ENCODE data around the gene MRPL39.

DNA sequence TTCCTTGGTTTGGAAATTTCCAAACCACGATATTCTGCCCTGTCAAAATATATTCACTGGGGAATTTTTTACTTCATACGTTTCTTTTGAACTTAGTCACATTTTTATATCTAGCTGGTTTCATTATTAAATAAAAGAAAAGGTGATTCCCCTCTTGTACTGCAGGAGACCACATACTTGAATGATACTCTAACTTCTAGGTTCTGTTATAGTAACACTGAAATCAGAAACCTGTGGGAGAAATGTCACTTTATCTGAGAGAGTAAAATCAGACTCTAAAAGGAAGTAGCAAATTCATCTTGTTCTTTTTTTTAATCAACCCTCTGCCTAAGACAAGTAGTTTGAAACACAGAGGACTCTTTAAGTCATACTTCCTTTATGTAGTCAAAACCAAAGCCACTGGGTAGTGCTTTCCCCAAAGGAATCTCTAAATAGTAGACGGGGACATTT, 34.4 kb downstream of the MRPL39 start:
- TF ChIP-seq, protein P1, sequence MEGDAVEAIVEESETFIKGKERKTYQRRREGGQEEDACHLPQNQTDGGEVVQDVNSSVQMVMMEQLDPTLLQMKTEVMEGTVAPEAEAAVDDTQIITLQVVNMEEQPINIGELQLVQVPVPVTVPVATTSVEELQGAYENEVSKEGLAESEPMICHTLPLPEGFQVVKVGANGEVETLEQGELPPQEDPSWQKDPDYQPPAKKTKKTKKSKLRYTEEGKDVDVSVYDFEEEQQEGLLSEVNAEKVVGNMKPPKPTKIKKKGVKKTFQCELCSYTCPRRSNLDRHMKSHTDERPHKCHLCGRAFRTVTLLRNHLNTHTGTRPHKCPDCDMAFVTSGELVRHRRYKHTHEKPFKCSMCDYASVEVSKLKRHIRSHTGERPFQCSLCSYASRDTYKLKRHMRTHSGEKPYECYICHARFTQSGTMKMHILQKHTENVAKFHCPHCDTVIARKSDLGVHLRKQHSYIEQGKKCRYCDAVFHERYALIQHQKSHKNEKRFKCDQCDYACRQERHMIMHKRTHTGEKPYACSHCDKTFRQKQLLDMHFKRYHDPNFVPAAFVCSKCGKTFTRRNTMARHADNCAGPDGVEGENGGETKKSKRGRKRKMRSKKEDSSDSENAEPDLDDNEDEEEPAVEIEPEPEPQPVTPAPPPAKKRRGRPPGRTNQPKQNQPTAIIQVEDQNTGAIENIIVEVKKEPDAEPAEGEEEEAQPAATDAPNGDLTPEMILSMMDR (IDR thresholded peaks at IDR 0.05; ENCODE audit: poor library complexity, severe bottlenecking) = no peak
- TF ChIP-seq POLR2AphosphoS5 (IDR thresholded peaks at IDR 0.05) = no peak
- no peak for TF ChIP-seq MXI1 (conservative IDR thresholded peaks at IDR 0.05; ENCODE audit: poor library complexity, severe bottlenecking)
- TF ChIP-seq EZH2 (IDR thresholded peaks at IDR 0.05; ENCODE audit: borderline replicate concordance, insufficient read depth, low read length, poor library complexity, severe bottlenecking) = no peak
- no peak for TF ChIP-seq TAF1 (IDR thresholded peaks at IDR 0.05; ENCODE audit: low read depth)
- TF ChIP-seq RAD21 (conservative IDR thresholded peaks at IDR 0.05) = no peak
- TF ChIP-seq EP300 (conservative IDR thresholded peaks at IDR 0.05; ENCODE audit: poor library complexity, severe bottlenecking) = no peak
- TF ChIP-seq, protein P2, sequence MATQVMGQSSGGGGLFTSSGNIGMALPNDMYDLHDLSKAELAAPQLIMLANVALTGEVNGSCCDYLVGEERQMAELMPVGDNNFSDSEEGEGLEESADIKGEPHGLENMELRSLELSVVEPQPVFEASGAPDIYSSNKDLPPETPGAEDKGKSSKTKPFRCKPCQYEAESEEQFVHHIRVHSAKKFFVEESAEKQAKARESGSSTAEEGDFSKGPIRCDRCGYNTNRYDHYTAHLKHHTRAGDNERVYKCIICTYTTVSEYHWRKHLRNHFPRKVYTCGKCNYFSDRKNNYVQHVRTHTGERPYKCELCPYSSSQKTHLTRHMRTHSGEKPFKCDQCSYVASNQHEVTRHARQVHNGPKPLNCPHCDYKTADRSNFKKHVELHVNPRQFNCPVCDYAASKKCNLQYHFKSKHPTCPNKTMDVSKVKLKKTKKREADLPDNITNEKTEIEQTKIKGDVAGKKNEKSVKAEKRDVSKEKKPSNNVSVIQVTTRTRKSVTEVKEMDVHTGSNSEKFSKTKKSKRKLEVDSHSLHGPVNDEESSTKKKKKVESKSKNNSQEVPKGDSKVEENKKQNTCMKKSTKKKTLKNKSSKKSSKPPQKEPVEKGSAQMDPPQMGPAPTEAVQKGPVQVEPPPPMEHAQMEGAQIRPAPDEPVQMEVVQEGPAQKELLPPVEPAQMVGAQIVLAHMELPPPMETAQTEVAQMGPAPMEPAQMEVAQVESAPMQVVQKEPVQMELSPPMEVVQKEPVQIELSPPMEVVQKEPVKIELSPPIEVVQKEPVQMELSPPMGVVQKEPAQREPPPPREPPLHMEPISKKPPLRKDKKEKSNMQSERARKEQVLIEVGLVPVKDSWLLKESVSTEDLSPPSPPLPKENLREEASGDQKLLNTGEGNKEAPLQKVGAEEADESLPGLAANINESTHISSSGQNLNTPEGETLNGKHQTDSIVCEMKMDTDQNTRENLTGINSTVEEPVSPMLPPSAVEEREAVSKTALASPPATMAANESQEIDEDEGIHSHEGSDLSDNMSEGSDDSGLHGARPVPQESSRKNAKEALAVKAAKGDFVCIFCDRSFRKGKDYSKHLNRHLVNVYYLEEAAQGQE (IDR thresholded peaks at IDR 0.05; ENCODE audit: borderline replicate concordance) = no peak
